ENCODE results near the gene LRRC75B. TPM values are rescaled to one million over a fixed set of nuclear protein-coding genes. Genes with fewer than 3 reads are reported as not detected.

The LRRC75B gene
- total and polyA plus RNA-seq, 9 of the 15 experiments (the other 6 are each of a cell fraction or from before 2014, with no cell fraction given) = 0.10 to 2.8 (median 1.0) TPM; not detected in 1

DNA sequence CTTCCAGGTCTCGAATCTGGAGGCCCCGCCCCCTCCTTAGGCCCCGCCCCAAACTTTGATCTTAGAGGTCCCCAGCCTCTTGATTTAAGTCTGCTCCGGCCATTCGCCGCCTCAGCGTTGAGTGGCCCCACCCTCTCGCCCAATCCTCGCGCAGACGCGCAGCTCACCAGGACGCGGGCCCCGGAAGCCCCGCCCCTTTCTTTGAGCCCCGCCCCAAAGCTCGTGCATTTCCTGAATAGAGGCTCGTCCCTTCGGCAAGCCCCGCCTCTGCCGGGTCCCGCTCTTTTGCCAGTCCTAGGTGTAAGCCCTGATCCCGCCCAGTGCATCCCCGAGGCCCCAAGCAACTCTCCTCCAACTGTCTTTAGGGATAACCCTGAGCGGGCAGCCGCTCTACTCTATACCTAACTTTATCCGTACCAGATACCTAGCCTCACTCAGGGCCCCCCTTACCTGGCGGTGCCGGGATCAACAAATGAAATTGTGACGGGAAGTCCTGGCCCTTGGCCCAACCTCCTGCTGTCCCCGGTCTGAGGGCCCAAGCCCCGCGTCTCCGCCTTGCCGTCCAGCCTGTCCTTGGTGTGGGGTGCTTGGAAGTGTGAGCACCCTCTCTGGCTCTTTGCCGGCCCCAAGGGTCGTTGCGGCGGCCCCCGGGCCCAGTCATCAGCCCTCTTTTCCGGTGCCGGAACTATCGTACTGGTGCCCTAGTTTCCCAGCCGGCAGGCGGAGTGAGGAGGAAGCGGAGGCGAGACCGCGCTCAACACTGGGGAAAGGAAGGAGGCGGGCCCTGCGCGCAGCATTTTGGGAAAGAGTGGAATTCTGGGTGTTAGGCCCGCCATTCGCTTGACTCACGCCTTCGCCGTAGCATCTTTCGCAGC, 37.5 kb downstream of the LRRC75B start, which contains the start of gene SNRPD3 (continued):
- TF ChIP-seq, protein P1, sequence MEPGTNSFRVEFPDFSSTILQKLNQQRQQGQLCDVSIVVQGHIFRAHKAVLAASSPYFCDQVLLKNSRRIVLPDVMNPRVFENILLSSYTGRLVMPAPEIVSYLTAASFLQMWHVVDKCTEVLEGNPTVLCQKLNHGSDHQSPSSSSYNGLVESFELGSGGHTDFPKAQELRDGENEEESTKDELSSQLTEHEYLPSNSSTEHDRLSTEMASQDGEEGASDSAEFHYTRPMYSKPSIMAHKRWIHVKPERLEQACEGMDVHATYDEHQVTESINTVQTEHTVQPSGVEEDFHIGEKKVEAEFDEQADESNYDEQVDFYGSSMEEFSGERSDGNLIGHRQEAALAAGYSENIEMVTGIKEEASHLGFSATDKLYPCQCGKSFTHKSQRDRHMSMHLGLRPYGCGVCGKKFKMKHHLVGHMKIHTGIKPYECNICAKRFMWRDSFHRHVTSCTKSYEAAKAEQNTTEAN (CRISPR knock-in tag; IDR thresholded peaks at IDR 0.05) = no peak
- peak; percentile 92 for TF ChIP-seq SP1 (CRISPR knock-in tag; IDR thresholded peaks at IDR 0.05)
- peak; percentile 62 for TF ChIP-seq JUND (IDR thresholded peaks at IDR 0.05; ENCODE audit: borderline replicate concordance, low read depth, low read length)
- no peak; the same call in 2 of the 3 replicates for TF ChIP-seq JUND (tag; IDR thresholded peaks at IDR 0.05; ENCODE audit: borderline replicate concordance, low read depth, low read length)
- TF ChIP-seq, protein P2, sequence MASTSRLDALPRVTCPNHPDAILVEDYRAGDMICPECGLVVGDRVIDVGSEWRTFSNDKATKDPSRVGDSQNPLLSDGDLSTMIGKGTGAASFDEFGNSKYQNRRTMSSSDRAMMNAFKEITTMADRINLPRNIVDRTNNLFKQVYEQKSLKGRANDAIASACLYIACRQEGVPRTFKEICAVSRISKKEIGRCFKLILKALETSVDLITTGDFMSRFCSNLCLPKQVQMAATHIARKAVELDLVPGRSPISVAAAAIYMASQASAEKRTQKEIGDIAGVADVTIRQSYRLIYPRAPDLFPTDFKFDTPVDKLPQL (IDR thresholded peaks at IDR 0.05; ENCODE audit: extremely low read depth, insufficient read length) = no peak
- peak; percentile 83 for TF ChIP-seq DIDO1 (tag; IDR thresholded peaks at IDR 0.05; ENCODE audit: low read depth)
- no peak for TF ChIP-seq CHD1 (IDR thresholded peaks at IDR 0.05; ENCODE audit: low read length)
- TF ChIP-seq, protein P3, sequence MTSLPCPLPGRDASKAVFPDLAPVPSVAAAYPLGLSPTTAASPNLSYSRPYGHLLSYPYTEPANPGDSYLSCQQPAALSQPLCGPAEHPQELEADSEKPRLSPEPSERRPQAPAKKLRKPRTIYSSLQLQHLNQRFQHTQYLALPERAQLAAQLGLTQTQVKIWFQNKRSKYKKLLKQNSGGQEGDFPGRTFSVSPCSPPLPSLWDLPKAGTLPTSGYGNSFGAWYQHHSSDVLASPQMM (CRISPR knock-in tag; IDR thresholded peaks at IDR 0.05) = no peak
- TF ChIP-seq, protein P4, sequence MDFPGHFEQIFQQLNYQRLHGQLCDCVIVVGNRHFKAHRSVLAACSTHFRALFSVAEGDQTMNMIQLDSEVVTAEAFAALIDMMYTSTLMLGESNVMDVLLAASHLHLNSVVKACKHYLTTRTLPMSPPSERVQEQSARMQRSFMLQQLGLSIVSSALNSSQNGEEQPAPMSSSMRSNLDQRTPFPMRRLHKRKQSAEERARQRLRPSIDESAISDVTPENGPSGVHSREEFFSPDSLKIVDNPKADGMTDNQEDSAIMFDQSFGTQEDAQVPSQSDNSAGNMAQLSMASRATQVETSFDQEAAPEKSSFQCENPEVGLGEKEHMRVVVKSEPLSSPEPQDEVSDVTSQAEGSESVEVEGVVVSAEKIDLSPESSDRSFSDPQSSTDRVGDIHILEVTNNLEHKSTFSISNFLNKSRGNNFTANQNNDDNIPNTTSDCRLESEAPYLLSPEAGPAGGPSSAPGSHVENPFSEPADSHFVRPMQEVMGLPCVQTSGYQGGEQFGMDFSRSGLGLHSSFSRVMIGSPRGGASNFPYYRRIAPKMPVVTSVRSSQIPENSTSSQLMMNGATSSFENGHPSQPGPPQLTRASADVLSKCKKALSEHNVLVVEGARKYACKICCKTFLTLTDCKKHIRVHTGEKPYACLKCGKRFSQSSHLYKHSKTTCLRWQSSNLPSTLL (IDR thresholded peaks at IDR 0.05) = no peak
- TF ChIP-seq NFYB (IDR thresholded peaks at IDR 0.05; ENCODE audit: extremely low read depth, insufficient read length) = peak; percentile 13
- TF ChIP-seq ZNF134 (CRISPR knock-in tag; conservative IDR thresholded peaks at IDR 0.05) = 0 out of 2 replicates have a peak, but pooled peaks have one; percentile 22
- TF ChIP-seq ZNF239 (CRISPR knock-in tag; IDR thresholded peaks at IDR 0.05) = no peak
- no peak for TF ChIP-seq CAMTA2 (CRISPR knock-in tag; conservative IDR thresholded peaks at IDR 0.05)
- peak; percentile 81 for TF ChIP-seq HCFC1 (IDR thresholded peaks at IDR 0.05; ENCODE audit: low read depth, low read length)
- no peak for TF ChIP-seq HDAC6 (IDR thresholded peaks at IDR 0.05; ENCODE audit: low read depth, low read length)
- no peak; the same call in 1 of the 2 replicates for TF ChIP-seq CC2D1A (IDR thresholded peaks at IDR 0.05)
- TF ChIP-seq, protein P5, sequence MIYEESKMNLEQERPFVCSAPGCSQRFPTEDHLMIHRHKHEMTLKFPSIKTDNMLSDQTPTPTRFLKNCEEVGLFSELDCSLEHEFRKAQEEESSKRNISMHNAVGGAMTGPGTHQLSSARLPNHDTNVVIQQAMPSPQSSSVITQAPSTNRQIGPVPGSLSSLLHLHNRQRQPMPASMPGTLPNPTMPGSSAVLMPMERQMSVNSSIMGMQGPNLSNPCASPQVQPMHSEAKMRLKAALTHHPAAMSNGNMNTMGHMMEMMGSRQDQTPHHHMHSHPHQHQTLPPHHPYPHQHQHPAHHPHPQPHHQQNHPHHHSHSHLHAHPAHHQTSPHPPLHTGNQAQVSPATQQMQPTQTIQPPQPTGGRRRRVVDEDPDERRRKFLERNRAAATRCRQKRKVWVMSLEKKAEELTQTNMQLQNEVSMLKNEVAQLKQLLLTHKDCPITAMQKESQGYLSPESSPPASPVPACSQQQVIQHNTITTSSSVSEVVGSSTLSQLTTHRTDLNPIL (CRISPR knock-in tag; IDR thresholded peaks at IDR 0.05) = no peak
